Stomach (tissue), 9 donors: Measurements from ENCODE around the gene FBXO10. TPM values are rescaled to one million over a fixed set of nuclear protein-coding genes. Genes with fewer than 3 reads are reported as not detected.

Source experiments
- DNase-seq, 2 donors: peaks; one replicate each; pipeline versions ENCODE4 v3.0.0 to v3.0.0-alpha.2; 2013 to 2019
- H3K27ac ChIP-seq, 5 donors: fragments of 200-600 bp in 4 of 5; sonication (generic) in 4 of 5; one replicate each; pipeline ENCODE4 v1.5.1; 2013 to 2019; ENCODE audit warnings: mild to moderate bottlenecking in 1 of 5, moderate library complexity in 1 of 5
- H3K27me3 ChIP-seq, 3 donors: fragments of 200-600 bp; sonication (generic); one replicate each; pipeline ENCODE4 v1.5.1; 2017 to 2019; ENCODE audit warnings: mixed run types in 1 of 3
- H3K36me3 ChIP-seq, 4 donors: fragments of 200-600 bp; sonication (generic); 1 replicate in 3 of 4; 2 replicates in 1 of 4; pipeline ENCODE4 v1.5.1; 2016 to 2019
- H3K4me1 ChIP-seq, 4 donors: fragments of 200-600 bp; sonication (generic); one replicate each; pipeline ENCODE4 v1.5.1; 2016 to 2019
- H3K4me3 ChIP-seq, 4 donors: fragments of 200-600 bp; sonication (generic) in 3 of 4; one replicate each; pipeline ENCODE4 v1.5.1; 2016 to 2019; ENCODE audit warnings: mild to moderate bottlenecking in 1 of 4
- H3K9me3 ChIP-seq, 4 donors: fragments of 200-600 bp; sonication (generic); one replicate each; pipeline ENCODE4 v1.5.1; 2016 to 2019
- CTCF ChIP-seq, 7 experiments: fragments of 450-650 bp in 4 of 7; fragments of 200-600 bp in 3 of 7; sonication (generic) in 3 of 7; IDR thresholded peaks; one replicate each; pipeline ENCODE4 v1.5.1; 2016 to 2019; ENCODE audit warnings: antibody characterized with exemption in 7 of 7, control low read depth in 2 of 7, mild to moderate bottlenecking in 1 of 7
- EP300 ChIP-seq: sonication (generic); formaldehyde crosslinking; IDR thresholded peaks from one replicate; pipeline ENCODE4 v1.6.1; 2017; ENCODE audit warnings: antibody characterized with exemption
- POLR2A ChIP-seq, 4 donors: fragments of 450-650 bp; IDR thresholded peaks; one replicate each; pipeline ENCODE4 v1.6.1; 2016; ENCODE audit warnings: antibody characterized with exemption in 4 of 4, control low read depth in 2 of 4, mild to moderate bottlenecking in 1 of 4, moderate library complexity in 1 of 4
- POLR2AphosphoS5 ChIP-seq, 3 donors: sonication (generic); formaldehyde crosslinking; IDR thresholded peaks; one replicate each; pipeline ENCODE4 v1.6.1; 2016; ENCODE audit warnings: antibody characterized with exemption in 3 of 3
- WGBS, 5 donors: extraction: QIAGEN DNeasy Blood & Tissue Kit in 3 of 5; methylation state at CpG; one replicate each; pipeline versions ENCODE4 v1.1.5 to v1.1.7; 2013 to 2018; 5-methylcytosine and 5-hydroxymethylcytosine counted together
- intact Hi-C: fragments of 100-400 bp; cut with DNase I; formaldehyde crosslinking; loops from one replicate; pipeline ENCODE4 v1.15.1; 2023; ENCODE audit warnings: low total_unique reads
- polyA plus RNA-seq, 3 donors: library from polyadenylated mRNA; stranded (reverse); fragments of 200-250 nt; gene quantifications; one replicate each; pipeline ENCODE4 v1.2.3, GENCODE V29; 2013
- total RNA-seq, 5 donors: library from RNA; depleted of rRNA; stranded (reverse); fragments of >200 nt; gene quantifications; one replicate each; pipeline versions ENCODE4 v1.1.0 to v1.2.3, GENCODE V29; 2014 to 2016
- donor health status: healthy with polysubstance abuse.
- donor health status: Bipolar disorder and iron deficiency.
- donor health status: healthy.

The FBXO10 gene
- total and polyA plus RNA-seq, 8 donors, result 0.43 to 6.2 (median 2.0) TPM

- peaks cover 51 to 88% (median 86%) of the 10 kb centered on the region in 4 donors for H3K36me3 ChIP-seq
- WGBS, 5 donors, result 44 to 96% (median 58%) methylated on average over 2 of the region's 2 CpGs
- no peak for DNase-seq
Measured at GRCh38 chr9:37501957-37502596, 74.1 kb downstream of the FBXO10 start.

GRCh38 chr9:37499297-37499696 lies 76.9 kb downstream of the FBXO10 start:
- intact Hi-C loops, result no loop called here
- H3K36me3 ChIP-seq, result peaks cover 61 to 99% (median 97%) of the 10 kb centered on the region in 4 donors

More at GRCh38 chr9:37501957-37502596, 74.1 kb downstream of the FBXO10 start:
- Histone ChIP-seq H3K27me3 (no peaks in the 10 kb centered on the region), H3K9me3 (no peaks in the 10 kb centered on the region), H3K4me3 (no peak overlapping the region), H3K27ac (no peak overlapping the region), H3K4me1 (no peaks in the 10 kb centered on the region)
- TF ChIP-seq POLR2AphosphoS5 (IDR thresholded peaks at IDR 0.05) (no peak), POLR2A (IDR thresholded peaks at IDR 0.05) (no peak), EP300 (no peak), CTCF (IDR thresholded peaks at IDR 0.05) (no peak)
- intact Hi-C loops, result no loop called here

DNA sequence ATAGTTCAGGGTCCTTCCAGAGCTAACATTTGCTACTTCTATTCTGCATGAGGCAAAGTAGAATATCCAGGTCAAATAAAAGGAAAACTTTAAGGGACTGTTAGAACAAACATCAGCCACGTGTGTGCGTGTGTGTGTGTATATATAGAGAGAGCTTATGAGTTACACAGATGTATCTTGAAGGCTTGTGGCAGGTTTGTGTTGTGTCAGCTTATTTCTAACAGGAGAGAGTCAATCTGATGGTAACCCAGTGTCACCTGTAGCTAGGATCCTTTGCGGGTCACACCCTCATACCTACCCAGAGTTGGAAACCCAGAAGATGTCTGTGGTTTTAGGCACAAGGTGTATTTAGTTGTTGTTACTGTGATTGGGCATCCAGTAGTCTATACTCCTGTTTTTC lies 77.7 kb downstream of the FBXO10 start:
- DNase-seq, result no peak
- Histone ChIP-seq H3K27me3 (no peaks in the 10 kb centered on the region), H3K4me1 (no peaks in the 10 kb centered on the region), H3K4me3 (no peak overlapping the region), H3K9me3 (no peaks in the 10 kb centered on the region), H3K27ac (no peak overlapping the region), H3K36me3 (peaks cover 68 to 99% (median 97%) of the 10 kb centered on the region in 4 donors)
- intact Hi-C loops, result no loop called here
- 49 to 93% (median 64%) methylated on average over 3 of the region's 3 CpGs for WGBS, 5 donors
- TF ChIP-seq POLR2A (IDR thresholded peaks at IDR 0.05), result no peak
- TF ChIP-seq EP300, result no peak
- no peak for TF ChIP-seq POLR2AphosphoS5 (IDR thresholded peaks at IDR 0.05)

More at GRCh38 chr9:37499297-37499696, 76.9 kb downstream of the FBXO10 start:
- Histone ChIP-seq H3K27me3 (no peaks in the 10 kb centered on the region), H3K27ac (no peak overlapping the region), H3K9me3 (no peaks in the 10 kb centered on the region), H3K4me1 (no peaks in the 10 kb centered on the region), H3K4me3 (no peak overlapping the region)
- DNase-seq, result no peak
- 81 to 96% (median 93%) methylated on average over 6 of the region's 6 CpGs for whole genome bisulfite sequencing, 5 donors
- no peak for TF ChIP-seq EP300
- no peak for TF ChIP-seq POLR2A (IDR thresholded peaks at IDR 0.05)
- no peak for TF ChIP-seq POLR2AphosphoS5 (IDR thresholded peaks at IDR 0.05)
- TF ChIP-seq CTCF (IDR thresholded peaks at IDR 0.05), result no peak

DNA sequence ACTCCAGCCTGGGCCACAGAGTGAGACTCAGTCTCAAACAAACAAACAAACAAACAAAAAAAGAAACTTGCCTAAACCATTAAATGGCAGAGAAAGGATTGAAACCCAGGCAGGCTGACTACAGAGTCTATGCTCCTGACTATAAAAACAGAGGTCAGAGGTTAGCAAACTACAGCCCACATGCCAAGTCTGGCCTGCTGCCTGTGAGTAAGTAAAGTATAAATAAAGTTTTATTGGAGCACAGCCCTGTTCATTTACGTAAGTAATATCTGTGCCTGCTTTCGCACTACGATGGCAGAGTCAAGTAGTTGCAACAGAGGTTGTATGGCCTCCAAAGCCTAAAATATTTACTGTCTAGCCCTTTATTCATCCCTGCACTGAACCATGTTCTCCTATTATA lies 78.9 kb downstream of the FBXO10 start:
- no peak for TF ChIP-seq CTCF (IDR thresholded peaks at IDR 0.05)
- TF ChIP-seq POLR2A (IDR thresholded peaks at IDR 0.05), result no peak
- TF ChIP-seq EP300, result no peak
- no peak overlapping the region for H3K4me3 ChIP-seq
- H3K36me3 ChIP-seq, result peaks cover 66 to 99% (median 97%) of the 10 kb centered on the region in 4 donors
- no peak overlapping the region for H3K27ac ChIP-seq
- no peak for DNase-seq
- H3K27me3 ChIP-seq, result no peaks in the 10 kb centered on the region
- no peaks in the 10 kb centered on the region for H3K9me3 ChIP-seq
- intact Hi-C loops, result no loop called here
- no peaks in the 10 kb centered on the region for H3K4me1 ChIP-seq
- 94 to 100% (median 97%) methylated on average over 3 of the region's 3 CpGs for WGBS, 5 donors

DNA sequence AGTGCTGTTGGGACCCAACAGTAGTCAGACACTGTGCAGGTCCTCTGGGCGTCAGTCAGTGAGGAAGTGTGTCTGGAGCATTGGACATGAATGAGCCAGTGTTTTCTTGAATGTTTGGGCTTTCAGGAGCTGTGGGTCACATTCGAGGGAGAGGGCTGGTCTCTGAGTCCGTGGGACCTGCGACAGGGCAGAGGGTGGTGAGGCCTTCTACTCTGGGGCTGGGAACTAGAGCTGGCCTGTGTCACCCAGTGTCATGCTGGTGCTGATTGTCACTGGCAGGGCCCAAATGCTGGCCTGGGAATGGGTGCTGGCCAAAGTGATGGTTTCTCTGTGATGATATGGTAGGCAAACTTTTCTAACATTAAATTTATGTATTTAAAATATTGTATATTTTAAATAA lies 80.2 kb downstream of the FBXO10 start:
- intact Hi-C loops, result no loop called here
- H3K4me3 ChIP-seq, result no peak overlapping the region
- H3K36me3 ChIP-seq, result peaks cover 54 to 99% (median 97%) of the 10 kb centered on the region in 4 donors
- H3K4me1 ChIP-seq, result no peaks in the 10 kb centered on the region
- no peak for TF ChIP-seq POLR2AphosphoS5 (IDR thresholded peaks at IDR 0.05)
- TF ChIP-seq EP300, result no peak
- no peaks in the 10 kb centered on the region for H3K27me3 ChIP-seq
- no peaks in the 10 kb centered on the region for H3K9me3 ChIP-seq
- no peak overlapping the region for H3K27ac ChIP-seq
- WGBS, 5 donors, result 51 to 94% (median 68%) methylated on average over 4 of the region's 4 CpGs
- no peak for DNase-seq
